K562 (cell line): ENCODE measurements around the gene CDK4. TPM values are rescaled to one million over a fixed set of nuclear protein-coding genes. Genes with fewer than 3 reads are reported as not detected.

Source experiments
- ESRRB ChIP-seq: fragments of 250-450 bp; sonication (Bioruptor Pico); IDR thresholded peaks from 2 replicates; pipeline ENCODE4 v1.5.0; 2020; ENCODE audit warnings: mild to moderate bottlenecking, moderate library complexity, borderline replicate concordance
- IFI16 ChIP-seq: fragments of 250-450 bp; sonication (Bioruptor Pico); IDR thresholded peaks from 2 replicates; pipeline ENCODE4 v2.1.2; 2022; ENCODE audit warnings: mild to moderate bottlenecking, inconsistent platforms
- LCOR ChIP-seq: sonication (generic); formaldehyde crosslinking; IDR thresholded peaks from 2 replicates; pipeline ENCODE4 v1.8.0; 2022; ENCODE audit warnings: mild to moderate bottlenecking, missing genetic modification reagents
- MAFK ChIP-seq: IDR thresholded peaks from 2 replicates; pipeline ENCODE4 v1.6.1; 2011; ENCODE audit warnings: low read length, improper control_type of control experiment
- MNT ChIP-seq, 2 experiments: fragments of 450-650 bp; conservative IDR thresholded peaks; 2 replicates each; pipeline ENCODE4 v1.6.1; 2017; ENCODE audit warnings: mild to moderate bottlenecking in 2 of 2, moderate library complexity in 2 of 2
- MTA2 ChIP-seq: fragments of 450-650 bp; IDR thresholded peaks from 2 replicates; pipeline ENCODE4 v1.6.1; 2016; ENCODE audit warnings: low read depth
- NCOR1 ChIP-seq: fragments of 450-650 bp; IDR thresholded peaks from 2 replicates; pipeline ENCODE4 v1.6.1; 2016; ENCODE audit warnings: mild to moderate bottlenecking, moderate library complexity
- NFATC3 ChIP-seq: fragments of 450-650 bp; IDR thresholded peaks from 2 replicates; pipeline ENCODE4 v1.6.1; 2017; ENCODE audit warnings: mild to moderate bottlenecking
- NR0B1 ChIP-seq: fragments of 450-650 bp; IDR thresholded peaks from one replicate; pipeline ENCODE4 v1.6.1; 2018; ENCODE audit warnings: mild to moderate bottlenecking, moderate library complexity; ENCODE audit not compliant: partially characterized antibody
- OTX1 ChIP-seq: fragments of 450-650 bp; formaldehyde crosslinking; IDR thresholded peaks from 2 replicates; pipeline ENCODE4 v1.4.0; 2022; ENCODE audit warnings: mild to moderate bottlenecking
- POLR2G ChIP-seq: fragments of 200-400 bp; formaldehyde crosslinking; IDR thresholded peaks from 2 replicates; pipeline ENCODE4 v1.6.1; 2017; ENCODE audit warnings: low read depth, mild to moderate bottlenecking, antibody characterized with exemption, low read length, moderate library complexity
- STAT6 ChIP-seq: sonication (generic); formaldehyde crosslinking; IDR thresholded peaks from 2 replicates; pipeline ENCODE4 v1.8.1; 2023; ENCODE audit warnings: mild to moderate bottlenecking, missing genetic modification reagents
- WHSC1 ChIP-seq: IDR thresholded peaks from one replicate; pipeline ENCODE4 v1.6.1; 2012; ENCODE audit warnings: low read length, control low read depth, inconsistent platforms
- ZFPM2 ChIP-seq: fragments of 250-450 bp; sonication (Bioruptor Pico); IDR thresholded peaks from 2 replicates; pipeline ENCODE4 v1.5.1; 2022; ENCODE audit warnings: mild to moderate bottlenecking
- ZNF384 ChIP-seq: IDR thresholded peaks from 2 replicates; pipeline ENCODE4 v1.6.1; 2012; ENCODE audit warnings: low read depth, low read length, improper control_type of control experiment
- ZNF41 ChIP-seq: fragments of 250-450 bp; sonication (Bioruptor Pico); conservative IDR thresholded peaks from 2 replicates; pipeline ENCODE4 v1.4.0; 2020; ENCODE audit warnings: mild to moderate bottlenecking
- ZNF507 ChIP-seq: conservative IDR thresholded peaks from 2 replicates; pipeline ENCODE4 v1.6.1; 2017; ENCODE audit warnings: missing genetic modification characterization, missing compliant biosample characterization
- polyA plus RNA-seq, 8 experiments: library from polyadenylated mRNA; depleted of rRNA in 4 of 8; stranded (reverse) in 5 of 8; unstranded in 3 of 8; fragments of >200 nt; fragmentation: Nextera tagmentation in 2 of 8; fragmentation: Illumina TruSeq in 1 of 8; extraction: Ambion mirVana in 2 of 8; extraction: Trizol in 1 of 8; gene quantifications; 2 replicates each; pipeline versions ENCODE4 v1.2.1 to v1.2.3, GENCODE V29; 2011 to 2014; ENCODE audit warnings: inconsistent platforms in 1 of 8, missing spikeins in 1 of 8
- total RNA-seq, 7 experiments: library from RNA; depleted of rRNA in 6 of 7; stranded (reverse); fragments of >200 nt in 6 of 7; fragmentation: Illumina TruSeq in 2 of 7; extraction: Trizol in 2 of 7; gene quantifications; 2 replicates each; pipeline versions ENCODE4 v1.2.1 to v1.2.3, GENCODE V29; 2011 to 2021; ENCODE audit warnings: low replicate concordance in 1 of 7
- TF ChIP-seq, protein P1 (sequence below): fragments of 250-450 bp; sonication (Bioruptor Pico); IDR thresholded peaks from 2 replicates; pipeline ENCODE4 v1.8.0; 2021; ENCODE audit warnings: borderline replicate concordance, mild to moderate bottlenecking, moderate library complexity; ENCODE audit not compliant: poor library complexity, severe bottlenecking
- TF ChIP-seq, protein P2 (sequence below): fragments of 150-350 bp; conservative IDR thresholded peaks from 2 replicates; pipeline ENCODE4 v1.6.1; 2014; ENCODE audit warnings: low read length

The CDK4 gene
- total and polyA plus RNA-seq, 9 of the 15 experiments (the other 6 are each of a cell fraction or from before 2014, with no cell fraction given) = 37.8 to 436 (median 238) TPM

- TF ChIP-seq STAT6 (peak; percentile 85; the same call in 1 of the 2 replicates), POLR2G (peak; percentile 99), NFATC3 (0 out of 2 replicates have a peak, but pooled peaks have one; percentile 47), ESRRB (CRISPR knock-in tag) (no peak), MTA2 (peak; percentile 15; the same call in 1 of the 2 replicates), MNT (conservative IDR thresholded peaks at IDR 0.05) (peak; percentile 100), OTX1 (CRISPR knock-in tag) (0 out of 2 replicates have a peak, but pooled peaks have one; percentile 2), ZNF507 (tag) (no peak), MAFK (no peak), NCOR1 (peak; percentile 29; the same call in 1 of the 2 replicates), NR0B1 (no peak), ZNF384 (peak; percentile 81), WHSC1 (no peak), LCOR (CRISPR knock-in tag) (peak; percentile 93), IFI16 (CRISPR knock-in tag) (no peak), ZNF41 (peak; percentile 41; the same call in 1 of the 2 replicates), ZFPM2 (CRISPR knock-in tag) (0 out of 2 replicates have a peak, but pooled peaks have one; percentile 41)
- TF ChIP-seq, protein P1, sequence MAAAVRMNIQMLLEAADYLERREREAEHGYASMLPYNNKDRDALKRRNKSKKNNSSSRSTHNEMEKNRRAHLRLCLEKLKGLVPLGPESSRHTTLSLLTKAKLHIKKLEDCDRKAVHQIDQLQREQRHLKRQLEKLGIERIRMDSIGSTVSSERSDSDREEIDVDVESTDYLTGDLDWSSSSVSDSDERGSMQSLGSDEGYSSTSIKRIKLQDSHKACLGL (CRISPR knock-in tag) = peak; percentile 23
- TF ChIP-seq, protein P2, sequence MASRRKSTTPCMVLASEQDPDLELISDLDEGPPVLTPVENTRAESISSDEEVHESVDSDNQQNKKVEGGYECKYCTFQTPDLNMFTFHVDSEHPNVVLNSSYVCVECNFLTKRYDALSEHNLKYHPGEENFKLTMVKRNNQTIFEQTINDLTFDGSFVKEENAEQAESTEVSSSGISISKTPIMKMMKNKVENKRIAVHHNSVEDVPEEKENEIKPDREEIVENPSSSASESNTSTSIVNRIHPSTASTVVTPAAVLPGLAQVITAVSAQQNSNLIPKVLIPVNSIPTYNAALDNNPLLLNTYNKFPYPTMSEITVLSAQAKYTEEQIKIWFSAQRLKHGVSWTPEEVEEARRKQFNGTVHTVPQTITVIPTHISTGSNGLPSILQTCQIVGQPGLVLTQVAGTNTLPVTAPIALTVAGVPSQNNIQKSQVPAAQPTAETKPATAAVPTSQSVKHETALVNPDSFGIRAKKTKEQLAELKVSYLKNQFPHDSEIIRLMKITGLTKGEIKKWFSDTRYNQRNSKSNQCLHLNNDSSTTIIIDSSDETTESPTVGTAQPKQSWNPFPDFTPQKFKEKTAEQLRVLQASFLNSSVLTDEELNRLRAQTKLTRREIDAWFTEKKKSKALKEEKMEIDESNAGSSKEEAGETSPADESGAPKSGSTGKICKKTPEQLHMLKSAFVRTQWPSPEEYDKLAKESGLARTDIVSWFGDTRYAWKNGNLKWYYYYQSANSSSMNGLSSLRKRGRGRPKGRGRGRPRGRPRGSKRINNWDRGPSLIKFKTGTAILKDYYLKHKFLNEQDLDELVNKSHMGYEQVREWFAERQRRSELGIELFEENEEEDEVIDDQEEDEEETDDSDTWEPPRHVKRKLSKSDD = no peak
These were observed at the start of gene CDK4 (continued) for GRCh38 chr12:57751788-57752667.
